Pancreas (tissue), 10 donors: ENCODE data around the gene KCNB1. TPM values are rescaled to one million over a fixed set of nuclear protein-coding genes. Genes with fewer than 3 reads are reported as not detected.

Experiments
- ATAC-seq, 4 donors: fragments of 200-7000 bp; cut with Tn5 transposase; one replicate each; pipeline versions ENCODE4 v1.8.0 to v1.9.1; 2020; ENCODE audit warnings: mild to moderate bottlenecking in 4 of 4, moderate library complexity in 4 of 4
- DNase-seq, 6 donors: peaks; one replicate each; pipeline ENCODE4 v3.0.0-alpha.2; 2020
- FAIRE-seq: peaks from 2 replicates; lab custom pipeline; 2012; peaks lifted over from hg19 to GRCh38; lab: Jason Lieb, UNC
- H3K27ac ChIP-seq, 4 donors: fragments of 200-600 bp; sonication (generic); 1 replicate in 3 of 4; 2 replicates in 1 of 4; pipeline versions ENCODE4 v1.5.0 to v1.8.0; 2020
- H3K27me3 ChIP-seq, 4 donors: fragments of 200-600 bp; one replicate each; pipeline ENCODE4 v1.8.0; 2021
- H3K36me3 ChIP-seq, 3 donors: fragments of 200-600 bp; sonication (generic) in 1 of 3; one replicate each; pipeline versions ENCODE4 v1.5.0 to v1.8.0; 2020 to 2021
- H3K4me1 ChIP-seq, 3 donors: fragments of 200-600 bp; one replicate each; pipeline ENCODE4 v1.8.0; 2021
- H3K4me3 ChIP-seq, 4 donors: fragments of 200-600 bp; sonication (generic) in 2 of 4; one replicate each; pipeline versions ENCODE4 v1.5.0 to v1.8.0; 2020 to 2021
- H3K9me3 ChIP-seq, 4 donors: fragments of 200-600 bp; one replicate each; pipeline ENCODE4 v1.8.0; 2021
- CTCF ChIP-seq, 4 donors: fragments of 200-600 bp; sonication (generic) in 3 of 4; IDR thresholded peaks; one replicate each; pipeline versions ENCODE4 v1.5.0 to v1.8.0; 2021; ENCODE audit warnings: antibody characterized with exemption in 4 of 4
- WGBS, 2 donors: extraction: QIAGEN DNeasy Blood & Tissue Kit; methylation state at CpG; one replicate each; pipeline ENCODE4 v1.1.7; 2013; 5-methylcytosine and 5-hydroxymethylcytosine counted together
- intact Hi-C, 3 donors: fragments of 100-400 bp; cut with DNase I; formaldehyde crosslinking; loops; one replicate each; pipeline versions ENCODE4 v1.11.1 to v1.14.2; 2022
- polyA plus RNA-seq, 2 donors: library from polyadenylated mRNA; stranded (reverse); fragments of 200-250 nt; gene quantifications; one replicate each; pipeline ENCODE4 v1.2.3, GENCODE V29; 2013
- total RNA-seq, 6 donors: library from RNA; stranded (reverse); fragmentation: NEBNext Ultra II Directional in 4 of 6; extraction: Animal tissue kit (Norgen Biotek cat#: 25700) in 4 of 6; gene quantifications; one replicate each; pipeline versions ENCODE4 v1.2.1 to v1.2.4, GENCODE V29; 2021 to 2023
- donor health status: healthy with polysubstance abuse.
- donor health status: DM: no; HTN: no; CAD: no; lungs with moderate emphysema.
- donor health status: DM: no; HTN: no; CAD: no.
- donor health status: control.
- donor health status: control.
- donor health status: Bipolar disorder and iron deficiency.
- donor health status: DM: yes; HTN: yes; CAD: no.
- donor health status: DM: no; HTN: no; CAD: no.
- donor health status: DM: no; HTN: no; CAD: no.
- donor health status: DM: yes; HTN: yes; CAD: no.

Gene KCNB1
- total and polyA plus RNA-seq, 8 donors: 0.28 to 2.5 (median 0.31) TPM

GRCh38 chr20:49319208-49319809 is 163.2 kb downstream of the KCNB1 start:
- intact Hi-C loops: no loop called here
- FAIRE-seq: no peak
- DNase-seq: no peak
- WGBS, 2 donors: 16 to 17% methylated on average over 25 of the region's 25 CpGs
- Histone ChIP-seq H3K27me3 (peaks cover 0 to 15% (median 5%) of the 10 kb centered on the region in 4 donors), H3K4me1 (peaks cover 0 to 7% (median 6%) of the 10 kb centered on the region in 3 donors), H3K36me3 (no peaks in the 10 kb centered on the region), H3K9me3 (no peaks in the 10 kb centered on the region), H3K4me3 (peak overlapping the region in 2 of 4 donors; percentile 17 to 38), H3K27ac (no peak overlapping the region)
- ATAC-seq: no peak
- no peak for TF ChIP-seq CTCF (IDR thresholded peaks at IDR 0.05)

DNA sequence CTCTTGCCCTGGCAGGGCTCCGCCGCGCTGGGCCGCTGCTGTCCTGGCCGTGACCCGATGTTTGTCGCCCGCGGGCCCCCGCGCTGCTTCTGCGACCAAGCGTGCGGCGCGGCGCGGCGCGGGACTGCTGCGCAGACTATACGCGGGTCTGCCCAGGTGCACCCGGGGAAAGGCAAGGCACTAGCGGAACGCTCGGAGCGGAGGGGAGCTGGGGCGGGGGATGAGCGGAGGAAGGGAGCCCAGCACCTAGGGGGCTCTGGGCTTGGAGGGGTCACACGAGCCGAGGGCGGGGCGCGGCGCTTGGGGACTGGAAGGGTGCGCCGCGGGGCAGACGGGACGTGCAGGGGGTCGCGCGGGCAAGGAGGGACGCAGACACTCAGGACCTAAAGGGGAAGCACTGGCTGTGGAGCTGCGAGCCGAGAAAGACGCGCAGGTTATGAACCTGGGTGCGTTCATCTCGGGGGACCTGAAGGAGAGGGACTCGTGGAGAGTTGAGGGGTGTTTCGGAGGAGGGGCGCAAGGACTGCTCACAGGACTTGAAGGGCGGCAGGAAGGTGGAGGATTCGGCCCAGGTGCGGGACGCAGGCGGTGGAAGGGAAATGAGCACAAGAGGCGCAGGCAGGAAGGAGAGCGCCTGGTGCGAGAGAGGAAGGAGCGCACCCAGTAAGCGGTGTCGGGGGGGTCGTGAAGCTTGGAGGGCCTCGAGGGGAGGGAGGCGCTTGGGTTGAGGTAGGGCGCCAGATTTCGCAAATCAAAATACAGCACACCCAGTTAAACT is 163.8 kb downstream of the KCNB1 start:
- no peak for FAIRE-seq
- no peak for TF ChIP-seq CTCF (IDR thresholded peaks at IDR 0.05)
- Histone ChIP-seq H3K27ac (no peak overlapping the region), H3K4me1 (peaks cover 0 to 7% (median 6%) of the 10 kb centered on the region in 3 donors), H3K9me3 (no peaks in the 10 kb centered on the region), H3K4me3 (peak overlapping the region in 2 of 4 donors; percentile 17 to 38), H3K36me3 (no peaks in the 10 kb centered on the region), H3K27me3 (peaks cover 0 to 15% (median 5%) of the 10 kb centered on the region in 4 donors)
- intact Hi-C loops: no loop called here
- WGBS, 2 donors: 1 to 2% methylated on average over 68 to 70 of the region's 70 CpGs
- peak in 2 of 6 donors; percentile 63 to 74 for DNase-seq
- ATAC-seq: peak in 3 of 4 donors; percentile 36 to 55 (median 45)

- Histone ChIP-seq H3K27ac (no peak overlapping the region), H3K4me1 (peaks cover 0 to 7% (median 6%) of the 10 kb centered on the region in 3 donors), H3K9me3 (no peaks in the 10 kb centered on the region), H3K4me3 (peak overlapping the region in 2 of 4 donors; percentile 17 to 38), H3K27me3 (peaks cover 0 to 15% (median 5%) of the 10 kb centered on the region in 4 donors), H3K36me3 (no peaks in the 10 kb centered on the region)
- no peak for TF ChIP-seq CTCF (IDR thresholded peaks at IDR 0.05)
- DNase-seq (no peak), ATAC-seq (no peak), FAIRE-seq (no peak)
- 3 to 6% methylated on average over 23 of the region's 23 CpGs for WGBS, 2 donors
- intact Hi-C loops: no loop called here
Observed at GRCh38 chr20:49318091-49318429, 164.4 kb downstream of the KCNB1 start.

GRCh38 chr20:49316704-49317103 is 165.8 kb downstream of the KCNB1 start:
- no peak overlapping the region for H3K27ac ChIP-seq
- no peaks in the 10 kb centered on the region for H3K9me3 ChIP-seq
- intact Hi-C loops: no loop called here
- no peak overlapping the region for H3K4me3 ChIP-seq
- ATAC-seq (no peak), DNase-seq (no peak), FAIRE-seq (no peak)
- no peaks in the 10 kb centered on the region for H3K36me3 ChIP-seq
- peaks cover 0 to 15% (median 5%) of the 10 kb centered on the region in 4 donors for H3K27me3 ChIP-seq
- H3K4me1 ChIP-seq: peaks cover 0 to 7% (median 6%) of the 10 kb centered on the region in 3 donors
- TF ChIP-seq CTCF (IDR thresholded peaks at IDR 0.05): no peak
- WGBS, 2 donors: 65 to 75% methylated on average over 2 of the region's 2 CpGs
